Omental fat pad (tissue), 4 donors: Measurements from ENCODE around the gene TECPR1. TPM values are rescaled to one million over a fixed set of nuclear protein-coding genes. Genes with fewer than 3 reads are reported as not detected.

Source experiments
- ATAC-seq: fragments of 150-250 bp; one replicate; pipeline ENCODE4 v1.9.1; 2016; ENCODE audit warnings: mild to moderate bottlenecking, moderate library complexity; ENCODE audit not compliant: low FRiP score
- DNase-seq: peaks from one replicate; pipeline ENCODE4 v3.0.0-alpha.2; 2019; ENCODE audit warnings: low spot score
- CTCF ChIP-seq, 3 donors: fragments of 450-650 bp; IDR thresholded peaks; one replicate each; pipeline ENCODE4 v1.5.1; 2016 to 2017; ENCODE audit warnings: antibody characterized with exemption in 3 of 3, mild to moderate bottlenecking in 3 of 3, moderate library complexity in 2 of 3
- total RNA-seq, 4 donors: library from RNA; depleted of rRNA; stranded (reverse); fragments of >200 nt; gene quantifications; one replicate each; pipeline ENCODE4 v1.1.0, GENCODE V29; 2016

TECPR1 gene
- total RNA-seq, 4 donors from 2014 or later, result 12.0 to 36.3 (median 17.1) TPM

- no peak for TF ChIP-seq CTCF (IDR thresholded peaks at IDR 0.05)
- no peak for DNase-seq
- no peak for ATAC-seq
These were observed 3.9 kb downstream of the TECPR1 start for GRCh38 chr7:98248156-98248555.

GRCh38 chr7:98244871-98245270 is 7.2 kb downstream of the TECPR1 start:
- DNase-seq, result no peak
- no peak for TF ChIP-seq CTCF (IDR thresholded peaks at IDR 0.05)
- no peak for ATAC-seq

- TF ChIP-seq CTCF (IDR thresholded peaks at IDR 0.05), result no peak
- ATAC-seq, result no peak
- no peak for DNase-seq
These were observed 9.1 kb downstream of the TECPR1 start for GRCh38 chr7:98242934-98243333.

- ATAC-seq, result no peak
- no peak for DNase-seq
- TF ChIP-seq CTCF (IDR thresholded peaks at IDR 0.05), result no peak
These were observed 9.7 kb downstream of the TECPR1 start for GRCh38 chr7:98242342-98242741.

- DNase-seq (no peak), ATAC-seq (no peak)
- TF ChIP-seq CTCF (IDR thresholded peaks at IDR 0.05), result no peak
These were observed 10.3 kb downstream of the TECPR1 start for GRCh38 chr7:98241674-98242241.

- no peak for TF ChIP-seq CTCF (IDR thresholded peaks at IDR 0.05)
- DNase-seq (no peak), ATAC-seq (no peak)
These were observed 10.9 kb downstream of the TECPR1 start for GRCh38 chr7:98240961-98241673.

- no peak for TF ChIP-seq CTCF (IDR thresholded peaks at IDR 0.05)
- ATAC-seq, result no peak
These were observed 13.1 kb downstream of the TECPR1 start for GRCh38 chr7:98238976-98239375.

More at GRCh38 chr7:98238976-98239375, 13.1 kb downstream of the TECPR1 start:
- DNase-seq, result no peak
